NCI-H1092 (cell line): ENCODE measurements around the gene ZNF141.
"Not testable (repeated sequence)": the region's sequence is repeated elsewhere in the genome, so short reads cannot be mapped to it uniquely, and the experiment has no call there.

Source experiments
- DNase-seq: peaks from one replicate; lab custom pipeline; 2025; lab: John Stamatoyannopoulos, UW

Gene ZNF141

GRCh38 chr4:385934-386707 lies 48.5 kb downstream of the ZNF141 start:
- no peak for DNase-seq

- DNase-seq: no peak
Measured at GRCh38 chr4:386708-387105, 49.1 kb downstream of the ZNF141 start.

GRCh38 chr4:404006-404405 lies 66.4 kb downstream of the ZNF141 start:
- DNase-seq: no peak

- not testable (repeated sequence) for DNase-seq
Measured at GRCh38 chr4:408321-408720, 70.7 kb downstream of the ZNF141 start.

GRCh38 chr4:422587-422986 lies 85.0 kb downstream of the ZNF141 start:
- DNase-seq: no peak
